ENCODE measurements around the gene VIPAS39.
"Not testable (repeated sequence)": the region's sequence is repeated elsewhere in the genome, so short reads cannot be mapped to it uniquely, and the experiment has no call there.

VIPAS39 gene

GRCh38 chr14:77442196-77442595 lies 15.2 kb downstream of the VIPAS39 start:
- DNase-seq, result no peak
- Mint-ChIP-seq H3K9me3 (no peaks in the 10 kb centered on the region), H3K36me3 (ENCODE audit: low read depth) (peaks cover 81% of the 10 kb centered on the region), H3K27me3 (no peaks in the 10 kb centered on the region), H3K4me1 (ENCODE audit: low read depth) (no peaks in the 10 kb centered on the region), H3K4me3 (no peak overlapping the region), H3K27ac (no peak overlapping the region)

- H3K36me3 Mint-ChIP-seq (ENCODE audit: low read depth), result peaks cover 89% of the 10 kb centered on the region
- no peaks in the 10 kb centered on the region for H3K27me3 Mint-ChIP-seq
- H3K27ac Mint-ChIP-seq, result no peak overlapping the region
- H3K4me1 Mint-ChIP-seq (ENCODE audit: low read depth), result no peaks in the 10 kb centered on the region
- no peak for DNase-seq
- H3K4me3 Mint-ChIP-seq, result no peak overlapping the region
- H3K9me3 Mint-ChIP-seq, result no peaks in the 10 kb centered on the region
Observed at GRCh38 chr14:77439861-77440260, 17.5 kb downstream of the VIPAS39 start.

- DNase-seq, result no peak
- Mint-ChIP-seq H3K27ac (no peak overlapping the region), H3K36me3 (ENCODE audit: low read depth) (peaks cover 92% of the 10 kb centered on the region), H3K9me3 (no peaks in the 10 kb centered on the region), H3K27me3 (no peaks in the 10 kb centered on the region), H3K4me3 (no peak overlapping the region), H3K4me1 (ENCODE audit: low read depth) (no peaks in the 10 kb centered on the region)
Observed at GRCh38 chr14:77438596-77438995, 18.8 kb downstream of the VIPAS39 start.

- H3K4me1 Mint-ChIP-seq (ENCODE audit: low read depth), result no peaks in the 10 kb centered on the region
- peaks cover 84% of the 10 kb centered on the region for H3K36me3 Mint-ChIP-seq (ENCODE audit: low read depth)
- H3K4me3 Mint-ChIP-seq, result no peak overlapping the region
- no peak overlapping the region for H3K27ac Mint-ChIP-seq
- no peak for DNase-seq
- H3K9me3 Mint-ChIP-seq, result no peaks in the 10 kb centered on the region
- H3K27me3 Mint-ChIP-seq, result no peaks in the 10 kb centered on the region
Observed at GRCh38 chr14:77436042-77436441, 21.4 kb downstream of the VIPAS39 start.

- H3K27me3 Mint-ChIP-seq, result no peaks in the 10 kb centered on the region
- peaks cover 6% of the 10 kb centered on the region for H3K9me3 Mint-ChIP-seq
- H3K36me3 Mint-ChIP-seq (ENCODE audit: low read depth), result peaks cover 95% of the 10 kb centered on the region
- DNase-seq, result no peak
- H3K27ac Mint-ChIP-seq, result no peak overlapping the region
- no peaks in the 10 kb centered on the region for H3K4me1 Mint-ChIP-seq (ENCODE audit: low read depth)
- H3K4me3 Mint-ChIP-seq, result no peak overlapping the region
Observed at GRCh38 chr14:77426396-77426795, 31.0 kb downstream of the VIPAS39 start.

- no peak for DNase-seq
- no peaks in the 10 kb centered on the region for H3K4me1 Mint-ChIP-seq (ENCODE audit: low read depth)
- H3K4me3 Mint-ChIP-seq, result no peak overlapping the region
- H3K36me3 Mint-ChIP-seq (ENCODE audit: low read depth), result peaks cover 97% of the 10 kb centered on the region
- peaks cover 13% of the 10 kb centered on the region for H3K9me3 Mint-ChIP-seq
- H3K27me3 Mint-ChIP-seq, result no peaks in the 10 kb centered on the region
- H3K27ac Mint-ChIP-seq, result no peak overlapping the region
Observed at GRCh38 chr14:77424862-77425261, 32.5 kb downstream of the VIPAS39 start.

GRCh38 chr14:77423423-77423822 lies 34.0 kb downstream of the VIPAS39 start, which contains the start of gene NOXRED1:
NOXRED1 (minus strand) TSS chr14:77423523; CDS start chr14:77422889, 634 bp downstream.
- peaks cover 89% of the 10 kb centered on the region for H3K36me3 Mint-ChIP-seq (ENCODE audit: low read depth)
- H3K4me3 Mint-ChIP-seq, result no peak within 1 kb of the TSS
- H3K27me3 Mint-ChIP-seq, result no peaks in the 10 kb centered on the region
- no peak within 1 kb of the TSS for H3K27ac Mint-ChIP-seq
- peaks cover 20% of the 10 kb centered on the region for H3K9me3 Mint-ChIP-seq
- no peak for DNase-seq
- H3K4me1 Mint-ChIP-seq (ENCODE audit: low read depth), result no peaks in the 10 kb centered on the region

- Mint-ChIP-seq H3K36me3 (ENCODE audit: low read depth) (peaks cover 67% of the 10 kb centered on the region), H3K4me1 (ENCODE audit: low read depth) (no peaks in the 10 kb centered on the region), H3K9me3 (peaks cover 28% of the 10 kb centered on the region), H3K27me3 (no peaks in the 10 kb centered on the region), H3K27ac (no peak overlapping the region), H3K4me3 (no peak overlapping the region)
- no peak for DNase-seq
Observed at GRCh38 chr14:77421201-77421600, 36.2 kb downstream of the VIPAS39 start.

- H3K4me3 Mint-ChIP-seq, result no peak overlapping the region
Observed at GRCh38 chr14:77416836-77417235, 40.6 kb downstream of the VIPAS39 start.

GRCh38 chr14:77416098-77416497 lies 41.3 kb downstream of the VIPAS39 start:
- H3K27ac Mint-ChIP-seq; H3K4me1 Mint-ChIP-seq (ENCODE audit: low read depth); H3K27me3 Mint-ChIP-seq; H3K4me3 Mint-ChIP-seq; DNase-seq: not testable (repeated sequence)
- peaks cover 15% of the 10 kb centered on the region for H3K36me3 Mint-ChIP-seq (ENCODE audit: low read depth)
- peaks cover 18% of the 10 kb centered on the region for H3K9me3 Mint-ChIP-seq

More at GRCh38 chr14:77416836-77417235, 40.6 kb downstream of the VIPAS39 start:
- Mint-ChIP-seq H3K27me3 (no peaks in the 10 kb centered on the region), H3K36me3 (ENCODE audit: low read depth) (peaks cover 23% of the 10 kb centered on the region), H3K9me3 (peaks cover 24% of the 10 kb centered on the region), H3K27ac (no peak overlapping the region), H3K4me1 (ENCODE audit: low read depth) (no peaks in the 10 kb centered on the region)
- no peak for DNase-seq

- not testable (repeated sequence) for DNase-seq
- H3K9me3 Mint-ChIP-seq, result peaks cover 18% of the 10 kb centered on the region
Observed at GRCh38 chr14:77415403-77416030, 41.9 kb downstream of the VIPAS39 start.

GRCh38 chr14:77409131-77409533 lies 48.3 kb downstream of the VIPAS39 start:
- Mint-ChIP-seq H3K9me3 (no peaks in the 10 kb centered on the region), H3K36me3 (ENCODE audit: low read depth) (no peaks in the 10 kb centered on the region), H3K4me3 (no peak overlapping the region), H3K27ac (no peak overlapping the region), H3K27me3 (no peaks in the 10 kb centered on the region), H3K4me1 (ENCODE audit: low read depth) (peaks cover 13% of the 10 kb centered on the region)
- DNase-seq, result no peak

More at GRCh38 chr14:77415403-77416030, 41.9 kb downstream of the VIPAS39 start:
- H3K36me3 Mint-ChIP-seq (ENCODE audit: low read depth), result peaks cover 11% of the 10 kb centered on the region
- H3K27ac Mint-ChIP-seq; H3K27me3 Mint-ChIP-seq; H3K4me1 Mint-ChIP-seq (ENCODE audit: low read depth); H3K4me3 Mint-ChIP-seq: not testable (repeated sequence)

GRCh38 chr14:77407158-77407557 lies 50.2 kb downstream of the VIPAS39 start:
- H3K36me3 Mint-ChIP-seq (ENCODE audit: low read depth), result no peaks in the 10 kb centered on the region
- H3K4me3 Mint-ChIP-seq, result no peak overlapping the region
- no peak overlapping the region for H3K27ac Mint-ChIP-seq
- no peaks in the 10 kb centered on the region for H3K9me3 Mint-ChIP-seq
- peaks cover 13% of the 10 kb centered on the region for H3K4me1 Mint-ChIP-seq (ENCODE audit: low read depth)
- no peak for DNase-seq
- no peaks in the 10 kb centered on the region for H3K27me3 Mint-ChIP-seq

- H3K27ac Mint-ChIP-seq, result no peak overlapping the region
- H3K9me3 Mint-ChIP-seq, result no peaks in the 10 kb centered on the region
- no peaks in the 10 kb centered on the region for H3K36me3 Mint-ChIP-seq (ENCODE audit: low read depth)
- no peaks in the 10 kb centered on the region for H3K27me3 Mint-ChIP-seq
- no peak overlapping the region for H3K4me3 Mint-ChIP-seq
- peaks cover 13% of the 10 kb centered on the region for H3K4me1 Mint-ChIP-seq (ENCODE audit: low read depth)
- DNase-seq, result no peak
Observed at GRCh38 chr14:77406718-77407117, 50.7 kb downstream of the VIPAS39 start.

GRCh38 chr14:77406086-77406485 lies 51.3 kb downstream of the VIPAS39 start:
- H3K27ac Mint-ChIP-seq, result no peak overlapping the region
- peaks cover 13% of the 10 kb centered on the region for H3K4me1 Mint-ChIP-seq (ENCODE audit: low read depth)
- no peak for DNase-seq
- no peaks in the 10 kb centered on the region for H3K36me3 Mint-ChIP-seq (ENCODE audit: low read depth)
- H3K4me3 Mint-ChIP-seq, result no peak overlapping the region
- no peaks in the 10 kb centered on the region for H3K27me3 Mint-ChIP-seq
- no peaks in the 10 kb centered on the region for H3K9me3 Mint-ChIP-seq

GRCh38 chr14:77403768-77404167 lies 53.6 kb downstream of the VIPAS39 start:
- H3K9me3 Mint-ChIP-seq, result no peaks in the 10 kb centered on the region

More at GRCh38 chr14:77403768-77404167, 53.6 kb downstream of the VIPAS39 start:
- no peak for DNase-seq
- Mint-ChIP-seq H3K4me1 (ENCODE audit: low read depth) (peaks cover 13% of the 10 kb centered on the region), H3K36me3 (ENCODE audit: low read depth) (no peaks in the 10 kb centered on the region), H3K27me3 (no peaks in the 10 kb centered on the region), H3K27ac (no peak overlapping the region), H3K4me3 (no peak overlapping the region)

Measured in activated T-cell treated with anti-CD3 and anti-CD28 coated beads, Interleukin-2, amount 50 U/mL, for 24 hours (primary cell).